Activated CD8-positive, alpha-beta memory T cell treated with anti-CD3 and anti-CD28 coated beads, Interleukin-2, amount 50 U/mL, for 1 hour (primary cell): ENCODE data around the gene PTPRO.

Experiments used
- DNase-seq: peaks from one replicate; pipeline ENCODE4 v3.0.0-alpha.2; 2020; ENCODE audit errors: extremely low read depth

The PTPRO gene

DNA sequence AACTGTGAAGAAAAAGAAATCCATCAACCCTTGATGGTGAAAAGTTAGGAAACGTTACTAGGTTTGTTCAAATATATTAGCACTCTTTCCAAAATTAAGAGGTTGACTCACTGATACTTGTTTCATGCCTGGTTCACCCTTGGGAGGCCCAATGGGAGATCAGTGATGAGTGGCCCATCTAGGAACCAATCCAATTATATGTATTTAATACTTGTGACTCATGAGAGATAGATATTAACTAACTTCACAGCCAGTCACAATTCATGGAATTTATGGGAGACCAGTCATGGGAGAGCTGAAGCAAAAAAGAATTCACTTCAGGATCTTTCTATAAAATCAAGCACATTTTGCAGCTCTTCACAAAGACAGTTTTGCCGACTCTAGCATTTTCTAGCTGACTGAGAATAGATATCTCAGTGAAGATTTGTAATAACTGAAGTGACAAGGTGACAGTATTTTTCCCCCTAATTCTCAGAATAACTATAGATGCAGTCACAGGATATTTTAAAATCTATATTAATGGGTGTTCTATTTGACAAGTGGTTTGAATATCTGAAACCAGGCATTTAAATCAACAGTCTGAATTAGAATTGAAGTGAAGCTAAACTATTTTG lies 236.7 kb downstream of the PTPRO start:
- DNase-seq = no peak

DNA sequence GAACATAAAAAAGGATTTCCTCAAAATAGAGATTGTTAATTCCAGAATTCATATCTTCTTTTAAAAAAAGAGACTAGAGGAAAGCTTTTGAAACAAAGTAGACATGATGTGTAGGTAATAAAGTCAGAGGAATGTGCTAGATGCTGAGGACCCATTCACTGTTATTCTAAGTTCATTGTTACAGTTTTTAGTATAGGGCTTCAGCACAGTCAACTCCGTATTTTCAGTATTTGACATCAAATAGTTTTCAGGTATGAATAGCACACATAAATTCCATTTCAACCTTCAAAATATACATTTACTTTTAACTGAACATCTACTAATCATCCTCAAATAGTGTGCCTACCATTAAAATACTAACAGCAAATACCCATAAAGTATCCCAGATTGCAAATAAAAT lies 239.1 kb downstream of the PTPRO start:
- DNase-seq = no peak

DNA sequence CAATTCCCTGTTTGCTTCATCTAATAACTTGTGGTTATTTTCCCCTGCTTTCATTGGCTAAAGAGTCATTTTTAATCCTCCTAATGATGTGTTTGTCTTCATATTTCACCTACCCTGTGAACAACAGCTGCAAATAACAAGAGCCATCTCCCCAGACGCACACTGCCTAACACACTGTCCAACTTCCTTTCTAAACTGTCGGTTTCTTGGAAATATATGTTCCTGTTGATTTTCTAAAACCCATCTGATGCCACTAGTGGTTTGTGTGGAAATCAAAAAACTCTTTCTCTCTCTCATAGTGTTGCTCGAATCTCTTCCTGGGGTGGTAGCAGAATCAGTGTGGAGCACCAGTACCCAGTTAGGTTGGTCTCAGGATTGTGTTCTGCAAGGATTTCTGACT lies 240.0 kb downstream of the PTPRO start:
- no peak for DNase-seq

DNA sequence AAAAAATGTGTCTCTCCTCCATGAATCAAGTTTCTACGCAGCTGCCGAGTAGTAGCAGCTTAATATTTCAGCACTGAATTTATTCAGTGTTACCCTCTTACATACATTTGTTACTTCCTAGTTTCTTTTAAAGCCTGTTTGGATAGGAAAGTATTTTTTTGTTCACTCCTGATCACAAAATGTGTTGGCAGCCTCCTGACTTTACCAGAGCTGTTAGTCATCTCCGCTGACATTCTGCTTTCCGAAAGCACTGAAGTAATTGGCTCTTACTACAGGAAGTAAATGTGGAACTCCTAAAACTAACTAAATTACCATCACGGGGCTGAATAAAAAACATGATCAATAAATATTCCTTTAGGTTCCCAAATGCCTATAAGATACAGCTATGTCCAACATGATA lies 241.4 kb downstream of the PTPRO start:
- DNase-seq = no peak

DNA sequence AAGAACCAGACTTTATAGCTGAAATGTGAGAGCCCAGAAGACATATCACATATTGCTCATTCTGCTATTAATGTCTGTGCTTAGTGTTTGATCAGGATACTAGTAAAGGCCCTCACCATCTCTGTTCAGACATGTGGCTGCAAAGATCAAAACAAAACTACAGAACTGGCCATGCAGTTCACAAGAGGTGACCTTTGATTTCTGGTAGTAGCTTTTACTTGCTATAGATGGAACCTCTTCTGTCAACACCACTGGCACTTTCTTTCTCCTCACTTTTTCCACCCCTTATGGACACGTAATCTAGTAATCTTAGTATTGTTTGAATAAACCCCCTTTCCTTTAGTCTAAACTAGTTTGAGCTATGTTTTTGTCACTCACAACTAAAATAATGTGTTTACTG lies 252.0 kb downstream of the PTPRO start:
- DNase-seq = no peak

DNA sequence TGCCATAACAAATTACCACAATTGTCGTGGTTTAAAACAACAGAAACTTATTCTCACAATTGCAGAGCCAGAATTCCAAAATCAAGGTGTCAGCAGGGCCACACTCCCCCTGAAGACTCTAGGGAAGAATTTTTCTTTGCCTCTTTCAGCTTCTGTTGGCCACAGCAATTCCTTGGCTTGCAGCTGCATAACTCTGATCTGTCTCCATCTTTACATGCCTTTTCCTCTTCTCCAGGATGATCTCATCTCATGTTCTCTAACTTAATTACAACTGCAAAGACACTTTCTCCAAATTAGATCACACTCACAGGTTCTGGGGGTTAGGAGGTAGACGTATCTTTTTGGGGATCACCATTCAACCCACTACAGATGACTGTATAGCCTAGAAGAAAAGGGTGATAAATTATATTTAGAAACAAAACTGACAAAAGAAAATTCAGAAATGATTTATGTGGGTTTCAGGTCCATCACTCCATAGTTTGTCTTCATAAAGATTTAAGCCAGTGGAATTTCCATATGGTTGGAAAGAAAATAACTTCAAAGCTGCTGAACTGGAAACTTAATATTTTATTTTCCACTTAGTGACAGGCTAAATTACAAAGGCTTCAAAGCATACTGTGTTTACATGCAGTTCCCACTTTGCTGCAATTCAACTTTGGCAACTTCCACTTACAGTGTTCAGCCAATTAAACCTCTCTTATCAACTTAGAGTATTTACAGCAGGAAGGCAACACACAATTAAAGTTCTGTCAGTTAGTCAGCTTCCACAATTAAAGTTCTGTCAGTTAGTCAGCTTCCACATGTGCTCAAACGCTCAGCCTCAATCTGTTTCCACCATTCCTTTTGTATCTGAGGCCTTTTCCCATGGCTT lies 253.6 kb downstream of the PTPRO start:
- no peak for DNase-seq

DNA sequence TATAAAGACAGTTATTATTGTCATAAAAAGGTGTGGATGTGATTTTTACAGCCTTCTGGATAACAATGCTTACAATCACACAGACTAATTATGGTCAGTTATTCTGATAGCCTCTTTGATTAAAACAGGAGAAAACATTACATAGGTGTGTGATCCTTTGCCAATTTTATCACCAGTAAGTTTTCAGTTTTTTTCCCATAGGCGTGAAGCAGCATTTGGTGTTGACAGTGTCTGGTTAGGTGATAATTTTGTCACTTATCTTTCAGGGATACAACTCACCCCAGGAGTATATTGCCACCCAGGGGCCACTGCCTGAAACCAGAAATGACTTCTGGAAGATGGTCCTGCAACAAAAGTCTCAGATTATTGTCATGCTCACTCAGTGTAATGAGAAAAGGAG lies 258.1 kb downstream of the PTPRO start:
- no peak for DNase-seq

DNA sequence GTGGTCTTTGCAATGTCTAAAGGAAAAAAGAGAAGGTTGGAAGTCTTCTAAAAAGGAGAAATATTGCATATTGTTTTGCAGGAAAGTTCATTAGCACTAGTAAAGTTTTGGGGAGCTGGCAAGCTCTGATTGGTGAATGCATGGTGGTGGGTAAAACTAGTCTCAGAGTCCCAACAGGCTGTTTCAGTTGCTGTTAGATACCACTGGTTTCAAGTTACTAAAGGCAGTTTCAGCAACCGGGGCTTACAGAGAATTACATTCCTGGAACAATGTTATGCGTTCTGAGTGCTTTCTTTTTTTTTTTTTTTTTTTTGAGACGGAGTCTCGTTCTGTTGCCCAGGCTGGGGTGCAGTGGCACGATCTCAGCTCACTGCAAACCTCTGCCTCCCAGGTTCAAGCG lies 258.7 kb downstream of the PTPRO start:
- DNase-seq = no peak

DNA sequence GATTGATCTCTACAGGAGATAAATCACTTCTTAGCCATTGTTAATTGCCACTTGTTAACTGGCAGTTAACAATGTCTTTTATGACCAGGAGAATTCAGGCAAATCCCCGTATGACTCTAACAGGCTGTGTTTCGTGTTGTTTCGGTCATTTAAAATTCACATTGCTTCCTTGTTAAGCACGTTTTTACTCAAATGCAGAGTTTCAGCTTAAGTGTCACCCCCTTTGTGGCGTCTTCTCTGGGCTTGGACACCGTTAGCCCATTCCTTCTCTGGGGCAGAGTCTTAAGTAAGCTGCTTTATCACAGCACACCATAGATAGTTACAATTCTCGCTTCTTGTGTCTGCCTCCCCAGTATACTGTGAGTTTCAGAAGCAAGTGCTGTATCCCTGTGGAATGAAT lies 261.5 kb downstream of the PTPRO start:
- DNase-seq = no peak

DNA sequence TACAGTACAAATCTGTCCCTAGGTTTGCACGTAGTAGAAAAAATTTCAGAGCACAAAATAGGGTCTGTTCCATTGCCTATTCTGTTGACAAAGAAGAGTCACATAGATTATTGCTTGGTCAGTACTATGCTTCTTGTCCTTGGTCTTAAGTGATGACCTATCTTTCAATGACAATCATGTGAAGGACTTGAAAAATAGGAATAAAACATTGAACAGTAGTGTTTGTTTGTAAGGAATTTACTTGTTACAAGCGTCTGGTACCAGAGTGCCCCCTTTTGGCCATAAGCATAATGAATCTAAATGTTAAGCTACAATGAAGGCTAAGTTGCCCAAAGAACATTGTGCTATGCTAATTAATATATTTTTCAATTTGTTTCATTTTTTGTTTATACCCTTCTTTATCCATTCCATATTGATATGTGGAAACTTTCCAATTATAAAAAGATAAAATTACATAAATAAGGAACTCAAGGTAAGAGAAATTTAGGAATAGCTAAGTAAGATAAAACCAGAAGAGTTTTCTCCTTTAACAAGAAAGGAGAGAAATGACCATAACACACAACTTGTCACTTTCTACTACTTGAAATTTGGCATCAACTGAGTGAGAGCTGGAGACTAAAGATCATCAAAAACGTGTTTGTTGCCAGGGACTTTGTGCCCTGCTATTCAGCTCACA lies 262.2 kb downstream of the PTPRO start:
- DNase-seq = no peak

DNA sequence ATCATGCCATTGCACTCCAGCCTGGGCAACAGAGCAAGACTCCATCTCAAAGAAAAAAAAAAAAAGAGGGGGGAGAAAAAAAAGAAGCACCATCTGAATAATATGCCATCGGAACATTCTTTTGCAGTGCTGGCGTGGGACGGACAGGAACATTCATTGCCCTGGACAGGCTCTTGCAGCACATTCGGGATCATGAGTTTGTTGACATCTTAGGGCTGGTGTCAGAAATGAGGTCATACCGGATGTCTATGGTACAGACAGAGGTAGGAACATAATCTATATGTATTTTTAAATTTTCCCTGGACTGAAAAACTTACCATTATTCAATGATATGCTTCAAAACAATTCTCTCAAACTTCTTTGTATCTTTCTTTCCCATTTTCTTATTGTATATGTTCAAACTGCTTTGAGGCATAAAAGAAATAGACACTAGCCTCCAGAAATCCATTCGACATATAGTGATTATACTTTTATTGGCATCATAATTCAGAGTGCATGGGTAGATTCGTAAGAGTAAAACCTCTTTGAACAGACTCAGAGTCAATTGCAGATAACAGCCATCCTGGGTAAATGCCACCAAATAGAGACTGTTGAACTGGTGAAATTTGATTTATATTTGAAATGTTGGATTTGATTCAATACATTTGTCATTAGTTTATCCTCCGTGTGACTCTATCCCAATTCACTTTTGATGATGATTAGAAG lies 267.2 kb downstream of the PTPRO start:
- DNase-seq = no peak

DNA sequence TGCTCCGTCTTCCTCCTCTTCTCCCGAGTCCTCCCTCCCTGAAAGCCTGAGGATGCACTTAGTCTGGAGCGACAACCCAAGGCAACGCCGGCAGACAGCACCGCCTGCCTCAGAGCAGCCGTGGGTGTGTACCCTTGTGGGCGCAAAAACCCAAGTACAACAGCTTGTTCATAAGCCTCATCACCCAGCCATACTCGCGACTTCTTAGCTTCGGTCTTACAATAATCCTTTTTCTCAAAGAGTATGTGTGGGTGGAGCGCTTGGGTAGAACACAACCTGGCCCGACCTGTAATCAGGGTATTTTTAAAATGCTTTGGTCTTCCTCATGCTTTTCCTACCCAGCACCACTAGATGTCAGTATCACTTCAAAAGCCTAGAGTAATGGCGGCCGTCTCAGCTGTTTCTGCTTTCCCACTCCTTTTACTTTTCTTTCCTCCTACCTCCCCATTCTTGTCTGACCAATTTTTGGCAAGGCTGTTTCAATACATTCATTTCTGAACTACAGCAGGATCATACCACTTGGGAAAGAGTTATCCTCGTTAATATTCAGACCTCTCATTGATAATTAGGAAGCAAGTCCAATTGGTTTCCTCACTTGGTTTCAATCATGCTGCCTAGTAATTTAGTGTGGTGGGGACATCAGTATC lies 268.0 kb downstream of the PTPRO start:
- DNase-seq = no peak

DNA sequence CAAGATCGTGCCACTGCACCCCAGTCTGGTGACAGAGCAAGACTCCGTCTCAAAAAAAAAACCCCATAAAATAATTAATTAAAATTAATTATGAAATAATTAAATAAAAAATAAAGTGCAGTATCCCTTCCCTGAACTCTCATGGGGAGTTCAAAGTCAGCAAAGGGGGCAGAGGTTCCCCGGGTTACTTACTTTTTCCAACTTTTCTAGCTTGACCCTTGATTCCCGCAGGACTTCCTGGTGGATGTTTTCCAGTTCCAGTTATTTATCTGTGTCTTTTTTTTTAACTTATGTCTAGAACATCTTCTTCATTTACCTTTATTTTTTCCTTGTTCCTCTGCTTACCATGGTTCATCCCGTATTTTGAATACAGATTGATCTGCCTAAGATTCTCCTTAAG lies 269.5 kb downstream of the PTPRO start:
- no peak for DNase-seq

DNA sequence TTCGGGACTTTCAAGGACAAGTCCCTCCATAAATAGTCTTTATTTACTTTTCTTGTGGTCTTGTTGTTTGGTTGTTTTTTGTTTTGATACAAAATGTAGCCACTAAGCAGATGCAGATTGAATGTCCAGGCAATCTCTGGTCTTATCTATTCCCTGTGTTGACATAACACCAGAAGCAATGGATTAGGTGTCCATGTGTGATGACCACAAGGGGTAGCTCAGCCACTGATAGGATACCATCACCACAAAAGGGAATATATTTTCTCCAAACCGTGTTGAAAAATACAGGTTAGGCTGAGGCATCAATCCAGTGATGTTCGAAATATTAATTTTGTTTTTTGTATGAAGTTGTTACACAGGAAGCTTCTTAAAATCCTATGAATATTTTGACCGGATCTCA lies 270.6 kb downstream of the PTPRO start:
- no peak for DNase-seq

DNA sequence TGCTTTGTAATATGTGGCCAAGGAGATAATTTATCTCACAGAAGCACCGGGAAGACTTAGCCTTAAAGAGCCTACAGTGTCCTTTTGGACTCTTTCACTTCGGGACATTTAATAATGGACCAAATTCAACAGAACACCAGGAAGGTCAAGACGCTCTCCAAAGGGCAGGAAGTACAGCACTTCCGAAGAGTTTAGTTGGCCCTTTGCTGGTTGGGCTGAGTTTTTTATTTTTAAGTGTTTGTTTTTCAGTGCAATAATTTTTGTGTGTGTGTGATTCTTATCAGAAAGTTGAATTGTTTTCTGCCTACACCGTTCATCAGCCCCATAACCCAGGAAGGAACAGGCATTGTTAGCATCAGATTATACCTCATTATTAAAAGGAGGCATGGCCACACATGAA lies 273.9 kb downstream of the PTPRO start:
- DNase-seq = no peak

DNA sequence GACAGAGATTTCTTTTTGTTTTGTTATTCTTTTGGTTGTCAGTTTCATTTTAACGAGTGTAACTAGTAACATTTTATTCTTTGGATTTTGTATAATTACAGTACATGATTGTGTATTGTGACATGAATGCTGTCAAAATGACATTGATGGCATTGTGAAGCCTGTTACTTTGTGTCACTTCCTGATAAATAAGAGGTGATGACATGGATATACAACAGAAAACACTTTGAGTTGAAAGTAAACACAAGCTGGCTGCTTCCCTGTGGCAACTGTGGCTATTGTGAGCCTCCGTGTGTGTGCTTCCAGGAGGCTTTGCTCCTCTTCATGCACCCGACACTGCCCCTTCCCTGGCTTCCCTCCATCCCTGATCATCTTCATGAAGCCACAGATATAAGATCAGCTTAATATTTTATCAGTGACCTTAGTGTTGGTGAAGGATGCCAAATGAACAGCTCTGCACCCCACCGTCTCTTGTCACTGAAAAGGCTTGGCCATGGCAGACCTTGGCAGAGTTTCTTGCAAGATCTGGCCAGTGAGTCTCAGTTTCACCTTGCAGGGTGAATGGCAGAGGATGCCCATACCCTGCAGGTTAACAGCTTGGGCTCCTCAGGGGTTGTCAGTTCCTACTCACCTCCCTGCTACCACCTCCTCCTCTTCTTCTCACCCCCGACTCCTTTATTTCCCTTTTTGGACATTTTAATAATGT lies 275.0 kb downstream of the PTPRO start:
- DNase-seq = no peak

DNA sequence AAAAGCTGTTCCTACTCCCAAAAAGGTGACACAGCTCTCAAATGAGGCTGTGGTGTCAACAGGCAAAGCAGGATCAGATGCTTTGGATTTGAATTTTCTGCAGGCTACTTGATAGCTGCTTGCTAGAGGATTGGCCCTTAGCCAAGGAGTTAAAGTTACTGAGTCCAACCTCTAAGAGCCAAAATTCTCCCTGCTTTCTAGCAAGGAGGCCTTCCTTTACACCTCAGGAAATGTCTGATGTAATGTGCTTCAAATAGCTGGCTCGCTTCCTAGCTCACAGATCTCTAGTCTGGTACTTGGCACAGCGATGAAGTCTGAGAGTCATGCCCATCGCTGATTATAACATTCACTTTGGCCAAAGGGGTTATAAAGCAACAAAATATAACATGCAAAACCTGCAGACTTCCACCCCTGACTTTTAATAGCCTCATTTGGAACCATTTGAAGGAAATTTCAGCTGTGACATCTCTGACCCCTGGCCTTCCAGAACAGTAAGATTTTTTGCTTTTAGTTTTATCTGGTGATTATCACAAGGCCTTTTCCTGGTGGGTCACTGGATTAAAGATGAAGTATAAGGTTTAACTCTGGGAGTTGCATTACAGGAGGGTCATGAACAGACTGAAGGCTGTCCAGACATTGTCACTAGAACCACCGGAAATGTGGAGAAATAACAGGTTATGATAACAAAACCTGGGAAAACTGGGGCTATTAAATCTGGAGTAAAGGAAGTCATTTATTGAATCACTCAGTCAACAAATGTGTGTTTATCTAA lies 277.1 kb downstream of the PTPRO start:
- DNase-seq = no peak

DNA sequence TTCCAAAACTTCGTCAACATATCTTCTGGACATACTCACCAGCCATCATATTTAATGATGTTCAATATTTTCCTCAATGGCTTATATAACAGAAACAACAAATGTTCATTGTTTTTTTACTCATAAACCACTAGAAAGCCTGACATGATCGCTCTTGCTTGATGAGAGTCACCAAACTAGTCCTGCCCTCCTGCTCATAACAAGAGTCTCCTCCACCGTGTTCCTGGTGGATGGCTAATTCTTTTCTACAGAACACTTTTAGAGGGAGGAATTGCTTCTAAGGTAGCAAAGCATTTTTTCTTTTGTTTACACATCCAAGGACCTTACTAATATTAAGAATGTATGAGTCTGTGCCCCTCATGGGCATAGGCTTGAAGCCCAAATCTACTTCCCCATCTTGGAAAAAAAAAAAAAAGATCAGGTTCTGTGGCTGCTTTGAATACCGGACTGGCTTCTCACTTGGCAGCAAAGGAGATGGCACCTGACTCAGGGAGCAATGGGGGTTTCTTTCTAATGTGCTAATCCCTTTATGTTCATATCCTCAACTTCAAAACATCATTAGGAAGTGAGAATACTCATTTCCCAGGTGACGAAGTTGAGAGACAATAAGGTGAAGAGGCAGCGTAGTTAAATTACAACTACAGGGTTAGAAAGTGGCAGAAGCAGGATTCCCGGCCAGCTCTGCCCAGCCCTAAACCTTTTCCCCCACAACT lies 278.1 kb downstream of the PTPRO start:
- DNase-seq = no peak

DNA sequence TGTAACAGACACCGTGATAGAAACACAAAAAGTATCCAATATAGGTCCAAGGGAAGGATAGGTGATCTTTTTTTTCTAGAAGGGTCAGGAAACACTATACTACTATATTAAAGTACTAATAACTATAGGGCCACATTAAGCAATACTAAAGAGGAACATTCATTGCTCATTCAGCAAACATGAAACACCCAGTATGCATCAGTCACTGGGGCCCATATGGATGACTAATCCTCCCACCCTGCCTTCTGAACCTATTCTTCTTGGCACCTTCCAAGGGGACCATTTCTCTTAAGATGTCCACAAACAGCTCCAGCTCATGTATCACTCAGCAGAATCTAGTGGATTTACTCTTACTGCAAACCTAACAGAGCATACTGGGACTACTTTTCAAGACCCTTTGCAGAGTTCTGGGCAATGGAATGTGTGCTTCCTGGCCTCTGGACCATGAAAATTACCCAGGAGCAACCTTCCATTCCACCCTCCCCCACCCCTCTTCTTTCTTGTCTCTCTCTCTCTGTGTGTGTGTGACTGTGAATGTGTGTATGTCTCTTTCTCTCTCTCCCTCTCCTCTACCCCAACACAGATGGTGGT lies 279.0 kb downstream of the PTPRO start:
- DNase-seq = no peak
